H1 (cell line): ENCODE data around the gene MYO9A. TPM values are rescaled to one million over a fixed set of nuclear protein-coding genes. Genes with fewer than 3 reads are reported as not detected.

ENCODE experiments used
- BCL11A ChIP-seq, 2 experiments: IDR thresholded peaks; one replicate each; pipeline ENCODE4 v1.6.1; 2011; ENCODE audit warnings: low read depth in 2 of 2, low read length in 2 of 2, mild to moderate bottlenecking in 2 of 2
- KDM5A ChIP-seq: fragments of 200-600 bp; IDR thresholded peaks from 2 replicates; pipeline ENCODE4 v1.7.1; 2012; ENCODE audit warnings: mild to moderate bottlenecking, low read length, inconsistent platforms, mixed read lengths
- TBP ChIP-seq: IDR thresholded peaks from 2 replicates; pipeline ENCODE4 v1.6.1; 2011; ENCODE audit warnings: low read depth, low read length, improper control_type of control experiment
- polyA plus RNA-seq, 7 experiments: library from polyadenylated mRNA; depleted of rRNA in 3 of 7; stranded (reverse) in 5 of 7; unstranded in 2 of 7; fragments of >200 nt in 5 of 7; fragments of 200-250 nt in 2 of 7; gene quantifications; 1 replicate in 5 of 7; 2 replicates in 1 of 7; 4 replicates in 1 of 7; pipeline versions ENCODE4 v1.2.1 to v1.2.3, GENCODE V29; 2011 to 2013; ENCODE audit warnings: missing spikeins in 2 of 7, mixed read lengths in 2 of 7
- total RNA-seq: library from RNA; stranded (reverse); fragmentation: NEBNext Ultra II Directional; extraction: Animal tissue kit (Norgen Biotek cat#: 25700); gene quantifications from 2 replicates; pipeline ENCODE4 v1.2.1, GENCODE V29; 2021
- TF ChIP-seq, protein P1 (sequence below): fragments of 300-600 bp; sonication (generic); IDR thresholded peaks from 2 replicates; pipeline ENCODE4 v1.7.1; 2012; ENCODE audit warnings: low read length, moderate library complexity, mild to moderate bottlenecking, inconsistent platforms; ENCODE audit not compliant: insufficient replicate concordance

MYO9A gene
- total and polyA plus RNA-seq, 2 of the 8 experiments (the other 6 are each of a cell fraction or from before 2014, with no cell fraction given) = 3.9 to 26.0 TPM

- TF ChIP-seq, protein P1, sequence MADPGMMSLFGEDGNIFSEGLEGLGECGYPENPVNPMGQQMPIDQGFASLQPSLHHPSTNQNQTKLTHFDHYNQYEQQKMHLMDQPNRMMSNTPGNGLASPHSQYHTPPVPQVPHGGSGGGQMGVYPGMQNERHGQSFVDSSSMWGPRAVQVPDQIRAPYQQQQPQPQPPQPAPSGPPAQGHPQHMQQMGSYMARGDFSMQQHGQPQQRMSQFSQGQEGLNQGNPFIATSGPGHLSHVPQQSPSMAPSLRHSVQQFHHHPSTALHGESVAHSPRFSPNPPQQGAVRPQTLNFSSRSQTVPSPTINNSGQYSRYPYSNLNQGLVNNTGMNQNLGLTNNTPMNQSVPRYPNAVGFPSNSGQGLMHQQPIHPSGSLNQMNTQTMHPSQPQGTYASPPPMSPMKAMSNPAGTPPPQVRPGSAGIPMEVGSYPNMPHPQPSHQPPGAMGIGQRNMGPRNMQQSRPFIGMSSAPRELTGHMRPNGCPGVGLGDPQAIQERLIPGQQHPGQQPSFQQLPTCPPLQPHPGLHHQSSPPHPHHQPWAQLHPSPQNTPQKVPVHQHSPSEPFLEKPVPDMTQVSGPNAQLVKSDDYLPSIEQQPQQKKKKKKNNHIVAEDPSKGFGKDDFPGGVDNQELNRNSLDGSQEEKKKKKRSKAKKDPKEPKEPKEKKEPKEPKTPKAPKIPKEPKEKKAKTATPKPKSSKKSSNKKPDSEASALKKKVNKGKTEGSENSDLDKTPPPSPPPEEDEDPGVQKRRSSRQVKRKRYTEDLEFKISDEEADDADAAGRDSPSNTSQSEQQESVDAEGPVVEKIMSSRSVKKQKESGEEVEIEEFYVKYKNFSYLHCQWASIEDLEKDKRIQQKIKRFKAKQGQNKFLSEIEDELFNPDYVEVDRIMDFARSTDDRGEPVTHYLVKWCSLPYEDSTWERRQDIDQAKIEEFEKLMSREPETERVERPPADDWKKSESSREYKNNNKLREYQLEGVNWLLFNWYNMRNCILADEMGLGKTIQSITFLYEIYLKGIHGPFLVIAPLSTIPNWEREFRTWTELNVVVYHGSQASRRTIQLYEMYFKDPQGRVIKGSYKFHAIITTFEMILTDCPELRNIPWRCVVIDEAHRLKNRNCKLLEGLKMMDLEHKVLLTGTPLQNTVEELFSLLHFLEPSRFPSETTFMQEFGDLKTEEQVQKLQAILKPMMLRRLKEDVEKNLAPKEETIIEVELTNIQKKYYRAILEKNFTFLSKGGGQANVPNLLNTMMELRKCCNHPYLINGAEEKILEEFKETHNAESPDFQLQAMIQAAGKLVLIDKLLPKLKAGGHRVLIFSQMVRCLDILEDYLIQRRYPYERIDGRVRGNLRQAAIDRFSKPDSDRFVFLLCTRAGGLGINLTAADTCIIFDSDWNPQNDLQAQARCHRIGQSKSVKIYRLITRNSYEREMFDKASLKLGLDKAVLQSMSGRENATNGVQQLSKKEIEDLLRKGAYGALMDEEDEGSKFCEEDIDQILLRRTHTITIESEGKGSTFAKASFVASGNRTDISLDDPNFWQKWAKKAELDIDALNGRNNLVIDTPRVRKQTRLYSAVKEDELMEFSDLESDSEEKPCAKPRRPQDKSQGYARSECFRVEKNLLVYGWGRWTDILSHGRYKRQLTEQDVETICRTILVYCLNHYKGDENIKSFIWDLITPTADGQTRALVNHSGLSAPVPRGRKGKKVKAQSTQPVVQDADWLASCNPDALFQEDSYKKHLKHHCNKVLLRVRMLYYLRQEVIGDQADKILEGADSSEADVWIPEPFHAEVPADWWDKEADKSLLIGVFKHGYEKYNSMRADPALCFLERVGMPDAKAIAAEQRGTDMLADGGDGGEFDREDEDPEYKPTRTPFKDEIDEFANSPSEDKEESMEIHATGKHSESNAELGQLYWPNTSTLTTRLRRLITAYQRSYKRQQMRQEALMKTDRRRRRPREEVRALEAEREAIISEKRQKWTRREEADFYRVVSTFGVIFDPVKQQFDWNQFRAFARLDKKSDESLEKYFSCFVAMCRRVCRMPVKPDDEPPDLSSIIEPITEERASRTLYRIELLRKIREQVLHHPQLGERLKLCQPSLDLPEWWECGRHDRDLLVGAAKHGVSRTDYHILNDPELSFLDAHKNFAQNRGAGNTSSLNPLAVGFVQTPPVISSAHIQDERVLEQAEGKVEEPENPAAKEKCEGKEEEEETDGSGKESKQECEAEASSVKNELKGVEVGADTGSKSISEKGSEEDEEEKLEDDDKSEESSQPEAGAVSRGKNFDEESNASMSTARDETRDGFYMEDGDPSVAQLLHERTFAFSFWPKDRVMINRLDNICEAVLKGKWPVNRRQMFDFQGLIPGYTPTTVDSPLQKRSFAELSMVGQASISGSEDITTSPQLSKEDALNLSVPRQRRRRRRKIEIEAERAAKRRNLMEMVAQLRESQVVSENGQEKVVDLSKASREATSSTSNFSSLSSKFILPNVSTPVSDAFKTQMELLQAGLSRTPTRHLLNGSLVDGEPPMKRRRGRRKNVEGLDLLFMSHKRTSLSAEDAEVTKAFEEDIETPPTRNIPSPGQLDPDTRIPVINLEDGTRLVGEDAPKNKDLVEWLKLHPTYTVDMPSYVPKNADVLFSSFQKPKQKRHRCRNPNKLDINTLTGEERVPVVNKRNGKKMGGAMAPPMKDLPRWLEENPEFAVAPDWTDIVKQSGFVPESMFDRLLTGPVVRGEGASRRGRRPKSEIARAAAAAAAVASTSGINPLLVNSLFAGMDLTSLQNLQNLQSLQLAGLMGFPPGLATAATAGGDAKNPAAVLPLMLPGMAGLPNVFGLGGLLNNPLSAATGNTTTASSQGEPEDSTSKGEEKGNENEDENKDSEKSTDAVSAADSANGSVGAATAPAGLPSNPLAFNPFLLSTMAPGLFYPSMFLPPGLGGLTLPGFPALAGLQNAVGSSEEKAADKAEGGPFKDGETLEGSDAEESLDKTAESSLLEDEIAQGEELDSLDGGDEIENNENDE = no peak
- TF ChIP-seq KDM5A = no peak
- TF ChIP-seq TBP = no peak
- TF ChIP-seq BCL11A (IDR thresholded peaks at IDR 0.05; ENCODE audit: low read depth in 2 of 2, low read length in 2 of 2) = no peak
- TF ChIP-seq, all 59 proteins: peak for 0
Measured at GRCh38 chr15:72009222-72009621, 108.7 kb downstream of the MYO9A start (continued).
